ENCODE data around the gene C1GALT1.
"Not testable (repeated sequence)": the region's sequence is repeated elsewhere in the genome, so short reads cannot be mapped to it uniquely, and the experiment has no call there.

Gene C1GALT1

GRCh38 chr7:7239346-7239745, 57.0 kb downstream of the C1GALT1 start:
- DNase-seq, result no peak

GRCh38 chr7:7242899-7243298, 60.6 kb downstream of the C1GALT1 start:
- DNase-seq, result no peak

- DNase-seq, result not testable (repeated sequence)
These were observed 62.9 kb downstream of the C1GALT1 start for GRCh38 chr7:7245233-7245632.

- no peak for DNase-seq
These were observed 63.9 kb downstream of the C1GALT1 start for GRCh38 chr7:7246223-7246622.

GRCh38 chr7:7247658-7248057, 65.3 kb downstream of the C1GALT1 start:
- DNase-seq, result no peak

- no peak for DNase-seq
These were observed 67.5 kb downstream of the C1GALT1 start for GRCh38 chr7:7249814-7250213.

- DNase-seq, result no peak
These were observed 69.4 kb downstream of the C1GALT1 start for GRCh38 chr7:7251742-7252141.

- no peak for DNase-seq
These were observed 72.0 kb downstream of the C1GALT1 start for GRCh38 chr7:7254319-7254718.

- DNase-seq, result no peak
These were observed 72.6 kb downstream of the C1GALT1 start for GRCh38 chr7:7254908-7255307.

- no peak for DNase-seq
These were observed 74.5 kb downstream of the C1GALT1 start for GRCh38 chr7:7256731-7257274.

- no peak for DNase-seq
These were observed 75.8 kb downstream of the C1GALT1 start for GRCh38 chr7:7257899-7258692.

GRCh38 chr7:7261863-7262262, 79.5 kb downstream of the C1GALT1 start:
- DNase-seq, result no peak

GRCh38 chr7:7263297-7264230, 81.2 kb downstream of the C1GALT1 start:
- no peak for DNase-seq

- DNase-seq, result no peak
These were observed 82.1 kb downstream of the C1GALT1 start for GRCh38 chr7:7264306-7265040.

GRCh38 chr7:7265081-7266075, 83.0 kb downstream of the C1GALT1 start:
- DNase-seq, result no peak

GRCh38 chr7:7266257-7266881, 84.0 kb downstream of the C1GALT1 start:
- no peak for DNase-seq

GRCh38 chr7:7271094-7271874, 88.9 kb downstream of the C1GALT1 start:
- DNase-seq, result no peak

- no peak for DNase-seq
These were observed 90.0 kb downstream of the C1GALT1 start for GRCh38 chr7:7272294-7272693.

GRCh38 chr7:7274782-7275181, 92.4 kb downstream of the C1GALT1 start:
- DNase-seq, result no peak

GRCh38 chr7:7276161-7276560, 93.8 kb downstream of the C1GALT1 start:
- DNase-seq, result no peak
